MCF 10A (cell line): ENCODE measurements around the gene CRYGN. TPM values are rescaled to one million over a fixed set of nuclear protein-coding genes. Genes with fewer than 3 reads are reported as not detected.

Source experiments
- BruUV-seq: library from RNA; stranded (reverse); fragments of 400-500 nt; replicated peaks from 2 replicates; lab custom pipeline; 2021; lab: Mats Ljungman, UMichigan
- CTCF ChIA-PET: fragments of 300-600 bp; sonication (Branson Sonifier 250); formaldehyde crosslinking; extraction: SDS; loops from one replicate; lab custom pipeline; 2021; ENCODE audit warnings: antibody characterized with exemption, inconsistent platforms; lab: Yijun Ruan, JAX
- POLR2A ChIA-PET: fragments of 300-600, 350-650 bp; sonication (Branson Sonifier 250); formaldehyde crosslinking; extraction: SDS; loops from one replicate; lab custom pipeline; 2020; ENCODE audit warnings: antibody characterized with exemption, inconsistent platforms; lab: Yijun Ruan, JAX
- DNase-seq: peaks from one replicate; pipeline ENCODE4 v3.0.0-alpha.2; 2018; ENCODE audit not compliant: unreplicated experiment
- H3K27ac Mint-ChIP-seq: one replicate; pipeline ENCODE4 v1.8.0; 2022; ENCODE audit warnings: mild to moderate bottlenecking, low read depth, mixed read lengths; ENCODE audit not compliant: unreplicated experiment
- H3K27me3 Mint-ChIP-seq: one replicate; pipeline ENCODE4 v1.8.0; 2022; ENCODE audit warnings: mixed read lengths; ENCODE audit not compliant: insufficient read depth, unreplicated experiment
- H3K36me3 Mint-ChIP-seq: one replicate; pipeline ENCODE4 v1.8.0; 2022; ENCODE audit warnings: mild to moderate bottlenecking, moderate library complexity, mixed read lengths; ENCODE audit not compliant: insufficient read depth, unreplicated experiment
- H3K4me1 Mint-ChIP-seq: one replicate; pipeline ENCODE4 v1.8.0; 2022; ENCODE audit warnings: mixed read lengths; ENCODE audit not compliant: insufficient read depth, unreplicated experiment
- H3K4me3 Mint-ChIP-seq: one replicate; pipeline ENCODE4 v1.8.0; 2022; ENCODE audit warnings: mild to moderate bottlenecking, moderate library complexity, mixed read lengths; ENCODE audit not compliant: unreplicated experiment
- H3K9me3 Mint-ChIP-seq: one replicate; pipeline ENCODE4 v1.8.0; 2022; ENCODE audit warnings: mixed read lengths; ENCODE audit not compliant: unreplicated experiment
- intact Hi-C: fragments of 100-400 bp; cut with micrococcal nuclease; formaldehyde crosslinking; loops from 2 replicates; pipeline ENCODE4 v1.14.1; 2022
- total RNA-seq: library from RNA; stranded (reverse); gene quantifications from 2 replicates; pipeline ENCODE4 v1.2.3, GENCODE V29; 2022
- TF ChIP-seq, protein P1 (sequence below): fragments of 200-600 bp; IDR thresholded peaks from one replicate; pipeline ENCODE4 v1.8.0; 2022; ENCODE audit warnings: antibody characterized with exemption, mild to moderate bottlenecking; ENCODE audit not compliant: unreplicated experiment

CRYGN gene
- total RNA-seq, 1 experiment from 2014 or later: not detected

DNA sequence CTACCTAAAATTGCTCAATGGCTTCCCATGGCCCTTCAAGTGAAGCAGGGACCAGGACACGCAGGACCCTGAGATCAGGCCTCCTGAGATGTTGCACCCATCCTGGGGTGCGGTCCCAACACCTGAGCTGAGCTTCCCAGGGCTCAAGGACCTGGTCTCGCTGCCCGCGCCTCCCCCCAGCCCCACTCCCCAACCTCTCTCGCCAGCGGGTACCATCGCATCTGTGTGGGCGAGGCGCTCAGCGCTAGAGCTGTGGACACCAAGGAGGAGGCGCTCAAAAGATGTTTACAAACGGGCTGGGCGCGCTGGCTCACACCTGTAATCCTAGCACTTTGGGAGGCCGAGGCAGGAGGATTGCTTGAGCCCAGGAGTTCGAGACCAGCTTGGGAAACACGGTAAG is 7.4 kb upstream of the CRYGN start:
- H3K27me3 Mint-ChIP-seq: no peaks in the 10 kb centered on the region
- no TSS peak for BruUV-seq
- TF ChIP-seq, protein P1, sequence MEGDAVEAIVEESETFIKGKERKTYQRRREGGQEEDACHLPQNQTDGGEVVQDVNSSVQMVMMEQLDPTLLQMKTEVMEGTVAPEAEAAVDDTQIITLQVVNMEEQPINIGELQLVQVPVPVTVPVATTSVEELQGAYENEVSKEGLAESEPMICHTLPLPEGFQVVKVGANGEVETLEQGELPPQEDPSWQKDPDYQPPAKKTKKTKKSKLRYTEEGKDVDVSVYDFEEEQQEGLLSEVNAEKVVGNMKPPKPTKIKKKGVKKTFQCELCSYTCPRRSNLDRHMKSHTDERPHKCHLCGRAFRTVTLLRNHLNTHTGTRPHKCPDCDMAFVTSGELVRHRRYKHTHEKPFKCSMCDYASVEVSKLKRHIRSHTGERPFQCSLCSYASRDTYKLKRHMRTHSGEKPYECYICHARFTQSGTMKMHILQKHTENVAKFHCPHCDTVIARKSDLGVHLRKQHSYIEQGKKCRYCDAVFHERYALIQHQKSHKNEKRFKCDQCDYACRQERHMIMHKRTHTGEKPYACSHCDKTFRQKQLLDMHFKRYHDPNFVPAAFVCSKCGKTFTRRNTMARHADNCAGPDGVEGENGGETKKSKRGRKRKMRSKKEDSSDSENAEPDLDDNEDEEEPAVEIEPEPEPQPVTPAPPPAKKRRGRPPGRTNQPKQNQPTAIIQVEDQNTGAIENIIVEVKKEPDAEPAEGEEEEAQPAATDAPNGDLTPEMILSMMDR: no peak
- ChIA-PET CTCF (interaction anchor here (0.5 to 9.0 kb wide), 21 partner anchors 10 to 676 kb away, joined by 3 to 222 read pairs (median 8); no protein-coding TSS in a partner anchor), POLR2A (no interaction called here)
- no peak for DNase-seq
- no peaks in the 10 kb centered on the region for H3K36me3 Mint-ChIP-seq
- H3K4me1 Mint-ChIP-seq: no peaks in the 10 kb centered on the region
- peak overlapping the region; percentile 45 for H3K4me3 Mint-ChIP-seq
- H3K9me3 Mint-ChIP-seq: no peaks in the 10 kb centered on the region
- H3K27ac Mint-ChIP-seq: no peak overlapping the region
- intact Hi-C loops: no loop called here

DNA sequence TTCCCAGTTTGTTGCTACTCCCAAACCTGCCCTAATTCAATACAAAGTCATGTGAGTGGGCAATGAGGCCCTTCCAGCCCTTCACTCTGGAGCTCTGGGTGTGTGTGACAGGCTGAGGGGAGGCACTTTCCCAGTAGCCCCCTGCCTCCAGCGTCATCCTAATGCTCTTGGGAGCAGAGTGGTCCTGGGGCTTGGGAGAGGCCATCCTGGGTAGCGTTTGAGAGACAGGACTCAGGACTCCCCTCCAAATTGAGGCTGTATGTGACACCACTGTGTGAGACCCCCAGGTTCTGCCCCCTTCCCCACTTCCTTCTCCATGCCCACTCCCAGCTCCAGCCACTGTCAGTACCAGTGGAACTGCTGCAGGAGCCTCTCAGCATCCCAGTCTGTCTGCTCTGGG is 6.5 kb upstream of the CRYGN start:
- no peak for DNase-seq
- H3K27me3 Mint-ChIP-seq: no peaks in the 10 kb centered on the region
- H3K4me1 Mint-ChIP-seq: peaks cover 4% of the 10 kb centered on the region
- no peak overlapping the region for H3K4me3 Mint-ChIP-seq
- TF ChIP-seq, protein P1: no peak
- POLR2A ChIA-PET: no interaction called here
- H3K9me3 Mint-ChIP-seq: no peaks in the 10 kb centered on the region
- H3K27ac Mint-ChIP-seq: no peak overlapping the region
- no TSS peak for BruUV-seq
- H3K36me3 Mint-ChIP-seq: no peaks in the 10 kb centered on the region
- CTCF ChIA-PET: interaction anchor here (9.0 kb wide), 1 partner anchor 76 kb away, joined by 222 read pairs; no protein-coding TSS in a partner anchor
- intact Hi-C loops: no loop called here

DNA sequence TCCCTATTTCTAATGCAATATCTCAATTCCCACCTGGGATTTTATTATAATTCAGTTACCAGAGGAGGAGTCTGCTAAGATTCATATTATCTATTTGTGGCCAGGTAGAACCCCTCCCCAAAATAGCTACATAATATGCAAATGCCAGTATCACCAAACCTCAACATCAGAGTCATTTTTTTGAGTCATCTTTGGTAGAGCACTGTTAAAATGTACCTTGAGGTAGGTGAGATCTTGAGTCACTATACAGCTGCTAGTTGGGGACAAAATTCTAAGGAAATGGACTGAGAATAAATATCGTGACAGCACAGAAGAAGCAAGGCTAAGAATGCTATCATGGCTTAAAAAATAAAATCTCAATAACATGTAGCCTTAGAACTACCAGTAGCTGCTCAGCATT is 4.7 kb upstream of the CRYGN start:
- CTCF ChIA-PET: interaction anchor here (0.6 to 9.0 kb wide), 6 partner anchors 9 to 746 kb away, joined by 3 to 222 read pairs (median 4); no protein-coding TSS in a partner anchor
- intact Hi-C loops: no loop called here

DNA sequence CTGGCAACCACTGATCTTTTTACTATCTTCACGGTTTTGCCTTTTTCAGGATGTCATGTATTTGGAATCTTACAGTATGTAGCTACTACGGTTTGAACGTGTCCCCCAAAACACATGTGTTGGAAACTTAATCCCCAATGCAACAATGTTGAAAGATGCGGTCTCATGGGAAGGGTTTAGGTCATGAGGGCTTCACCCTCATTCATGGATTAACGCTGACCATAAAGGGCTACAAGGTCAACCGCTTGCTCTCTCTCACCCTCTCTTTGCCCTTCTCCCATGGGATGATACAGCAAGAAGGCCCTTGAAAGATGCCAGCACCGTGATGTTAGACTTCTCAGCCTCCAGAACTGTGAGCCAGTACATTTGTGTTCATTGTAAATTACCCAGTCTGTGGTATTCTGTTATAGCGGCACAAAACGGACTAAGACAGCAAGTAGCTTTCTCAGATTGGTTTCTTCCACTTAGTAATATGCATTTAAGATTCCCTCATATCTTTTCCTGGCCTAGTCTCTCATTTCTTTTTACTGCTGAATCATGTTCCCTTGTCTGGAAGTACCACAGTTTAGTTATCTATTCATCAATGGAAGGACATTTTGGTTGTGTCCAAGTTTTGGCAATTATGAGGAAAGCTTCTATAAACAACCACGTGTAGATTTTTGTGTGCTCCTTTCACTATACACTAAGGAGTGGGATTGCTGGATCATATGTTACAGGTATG is 3.0 kb upstream of the CRYGN start:
- BruUV-seq: no TSS peak
- Mint-ChIP-seq H3K27ac (no peak overlapping the region), H3K36me3 (no peaks in the 10 kb centered on the region), H3K4me3 (no peak overlapping the region), H3K9me3 (no peaks in the 10 kb centered on the region), H3K27me3 (peaks cover 10% of the 10 kb centered on the region), H3K4me1 (peaks cover 7% of the 10 kb centered on the region)
- intact Hi-C loops: no loop called here
- POLR2A ChIA-PET: interaction anchor here (1.0 to 1.2 kb wide), 2 partner anchors 17 to 63 kb away, joined by 3 read pairs; no protein-coding TSS in a partner anchor
- TF ChIP-seq, protein P1: no peak
- CTCF ChIA-PET: interaction anchor here (0.6 to 9.0 kb wide), 5 partner anchors 73 to 139 kb away, joined by 3 to 222 read pairs (median 3); no protein-coding TSS in a partner anchor
- DNase-seq: no peak

More for the DNA sequence above, 4.7 kb upstream of the CRYGN start:
- TF ChIP-seq, protein P1: no peak
- Mint-ChIP-seq H3K27ac (no peak overlapping the region), H3K36me3 (no peaks in the 10 kb centered on the region), H3K27me3 (peaks cover 10% of the 10 kb centered on the region), H3K4me1 (peaks cover 7% of the 10 kb centered on the region), H3K9me3 (no peaks in the 10 kb centered on the region), H3K4me3 (no peak overlapping the region)
- BruUV-seq: no TSS peak
- POLR2A ChIA-PET: no interaction called here
- DNase-seq: no peak
